Left ventricle myocardium inferior (tissue), 1 donor: Measurements from ENCODE around the gene CMIP. TPM values are rescaled to one million over a fixed set of nuclear protein-coding genes. Genes with fewer than 3 reads are reported as not detected.
A peak's percentile ranks its signal among the peaks of the same experiment; 100 is the strongest.

Experiments used
- DNase-seq: peaks from one replicate; pipeline ENCODE4 v3.0.0-alpha.2; 2020
- H3K27ac ChIP-seq: fragments of 200-600 bp; replicated peaks from 2 replicates; pipeline ENCODE4 v1.8.0; 2021
- H3K27me3 ChIP-seq: fragments of 200-600 bp; 2 replicates; pipeline ENCODE4 v1.8.0; 2021; ENCODE audit warnings: low read depth
- H3K36me3 ChIP-seq: fragments of 200-600 bp; 2 replicates; pipeline ENCODE4 v1.8.0; 2021
- H3K4me1 ChIP-seq: fragments of 200-600 bp; 2 replicates; pipeline ENCODE4 v1.8.0; 2021
- H3K4me3 ChIP-seq: fragments of 200-600 bp; 2 replicates; pipeline ENCODE4 v1.8.0; 2021; ENCODE audit warnings: mild to moderate bottlenecking, moderate library complexity
- H3K9me3 ChIP-seq: fragments of 200-600 bp; replicated peaks from 2 replicates; pipeline ENCODE4 v1.8.0; 2021
- CTCF ChIP-seq: fragments of 200-600 bp; IDR thresholded peaks from 2 replicates; pipeline ENCODE4 v1.8.0; 2021; ENCODE audit warnings: antibody characterized with exemption, mild to moderate bottlenecking, borderline replicate concordance
- intact Hi-C: fragments of 100-400 bp; cut with micrococcal nuclease; formaldehyde crosslinking; loops from one replicate; pipeline ENCODE4 v1.11.0; 2022
- total RNA-seq: library from RNA; stranded (reverse); fragmentation: NEBNext Ultra II Directional; extraction: Animal tissue kit (Norgen Biotek cat#: 25700); gene quantifications from one replicate; pipeline ENCODE4 v1.2.1, GENCODE V29; 2021
- donor health status: DM: no; HTN: yes; CAD: no; lungs with severe emphysema.

The CMIP gene
- total RNA-seq, 1 donor from 2014 or later = 11.2 TPM

DNA sequence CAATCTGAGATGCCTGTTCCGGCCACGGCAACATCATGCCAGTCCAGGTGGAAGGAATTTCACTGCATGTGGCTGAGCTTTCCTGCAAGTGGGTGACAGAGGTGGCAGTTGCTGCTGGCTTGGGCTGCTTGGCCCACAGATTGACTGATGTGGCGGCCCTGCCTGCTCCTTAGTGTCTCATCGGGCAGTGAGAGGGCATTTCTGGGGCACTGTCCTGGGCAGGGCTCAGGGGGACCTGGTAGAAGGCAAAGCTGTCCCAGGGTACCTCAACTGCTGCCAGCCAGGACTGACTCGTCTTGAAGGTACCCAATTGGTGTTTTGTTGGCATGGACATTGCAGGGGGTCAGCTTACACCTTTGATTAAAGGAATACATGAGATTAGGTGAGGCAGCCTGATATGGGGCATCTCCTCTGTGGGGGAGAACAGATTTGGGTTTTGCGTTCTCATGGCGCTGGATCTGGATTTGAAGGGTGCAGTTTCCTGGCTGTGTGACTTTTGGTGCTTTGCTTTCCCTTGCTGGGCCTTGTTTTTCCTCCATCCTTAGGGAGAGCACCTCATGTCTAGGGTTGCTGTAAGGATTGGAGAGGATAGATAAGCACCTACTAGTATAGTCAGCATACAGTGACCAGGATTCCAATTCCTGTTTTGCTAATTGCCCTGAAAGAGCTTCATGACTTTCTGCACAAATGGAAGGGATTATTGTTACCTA, 5.4 kb downstream of the CMIP start:
- DNase-seq = no peak
- intact Hi-C loops = no loop called here
- H3K4me1 ChIP-seq = peaks cover 67% of the 10 kb centered on the region

DNA sequence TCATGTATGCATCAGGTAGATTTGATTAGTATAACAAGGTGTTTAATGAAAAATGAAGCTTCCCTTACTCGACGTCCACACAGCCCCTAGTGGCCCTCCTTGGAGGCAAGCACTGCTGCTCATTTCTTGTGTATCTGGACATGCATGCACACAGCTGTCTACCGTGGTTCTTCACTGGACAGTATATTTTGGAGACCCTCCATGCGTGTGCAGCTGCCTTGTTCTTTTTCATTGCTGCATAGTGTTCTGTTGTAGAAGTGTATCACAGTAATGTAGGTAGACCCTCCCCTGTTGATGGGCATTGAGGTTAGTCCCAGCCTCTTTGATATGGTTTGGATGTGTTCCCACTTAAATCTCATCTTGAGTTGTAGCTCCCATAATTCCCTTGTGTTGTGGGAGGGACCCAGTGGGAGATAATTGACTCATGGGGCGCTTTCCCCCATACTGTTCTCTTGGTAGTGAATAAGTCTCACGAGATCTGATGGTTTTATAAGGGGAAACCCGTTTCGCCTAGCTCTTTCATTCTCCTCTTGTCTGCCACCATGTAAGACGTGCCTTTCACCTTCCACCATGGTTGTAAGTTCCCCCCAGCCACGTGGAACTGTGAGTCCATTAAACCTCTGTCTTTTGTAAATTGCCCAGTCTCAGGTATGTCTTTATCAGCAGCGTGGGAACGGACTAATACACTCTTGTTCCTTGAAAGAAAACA, 6.3 kb downstream of the CMIP start:
- no peaks in the 10 kb centered on the region for H3K27me3 ChIP-seq
- TF ChIP-seq CTCF = no peak
- no peaks in the 10 kb centered on the region for H3K36me3 ChIP-seq
- H3K4me1 ChIP-seq = peaks cover 58% of the 10 kb centered on the region
- H3K4me3 ChIP-seq = no peak overlapping the region
- intact Hi-C loops = no loop called here
- no peak for DNase-seq
- H3K27ac ChIP-seq = peak overlapping the region; percentile 41
- H3K9me3 ChIP-seq = no peaks in the 10 kb centered on the region

More for the DNA sequence above, 5.4 kb downstream of the CMIP start:
- Histone ChIP-seq H3K4me3 (no peak overlapping the region), H3K27ac (no peak overlapping the region), H3K9me3 (no peaks in the 10 kb centered on the region), H3K36me3 (no peaks in the 10 kb centered on the region), H3K27me3 (no peaks in the 10 kb centered on the region)
- no peak for TF ChIP-seq CTCF

- H3K27ac ChIP-seq = peak overlapping the region; percentile 41
- no peak for TF ChIP-seq CTCF
- no peaks in the 10 kb centered on the region for H3K27me3 ChIP-seq
- intact Hi-C loops = no loop called here
- H3K4me3 ChIP-seq = peak overlapping the region; percentile 17
- peaks cover 47% of the 10 kb centered on the region for H3K4me1 ChIP-seq
- H3K9me3 ChIP-seq = no peaks in the 10 kb centered on the region
- DNase-seq = no peak
- no peaks in the 10 kb centered on the region for H3K36me3 ChIP-seq
Observed at GRCh38 chr16:81451753-81452680, 7.4 kb downstream of the CMIP start.

DNA sequence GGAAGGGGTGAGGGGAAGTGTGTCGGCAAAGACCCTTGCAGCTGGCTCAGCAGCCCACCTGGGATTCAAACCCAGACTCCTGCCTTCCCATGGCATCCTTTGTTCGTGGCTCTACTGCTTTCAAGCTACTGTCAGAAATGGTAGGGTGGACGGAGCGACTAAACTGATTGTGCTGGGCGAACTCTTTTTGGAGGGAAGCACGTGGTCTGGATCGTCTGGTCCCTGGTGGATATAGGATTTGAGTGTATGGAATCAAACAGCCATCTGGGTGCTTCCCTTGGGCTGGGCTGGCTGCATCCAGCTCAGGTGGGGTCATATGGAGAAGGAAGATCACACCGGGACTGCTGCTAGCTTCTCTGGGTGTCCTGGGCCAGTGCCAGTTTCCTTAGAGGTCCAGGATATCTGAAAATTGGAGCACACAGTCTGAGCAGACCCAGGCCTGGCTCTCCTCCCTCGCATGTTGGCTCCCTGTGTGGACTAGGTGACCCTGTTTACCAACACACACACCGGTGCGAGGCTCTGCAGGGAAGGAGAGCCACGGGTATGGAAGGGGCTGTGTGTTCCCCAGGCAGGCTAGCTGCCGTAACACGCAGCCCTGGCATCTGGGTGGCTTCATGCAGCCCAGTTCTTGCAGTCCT, 8.6 kb downstream of the CMIP start:
- intact Hi-C loops = no loop called here
- H3K27me3 ChIP-seq = no peaks in the 10 kb centered on the region
- no peak overlapping the region for H3K27ac ChIP-seq
- H3K9me3 ChIP-seq = no peaks in the 10 kb centered on the region
- TF ChIP-seq CTCF = no peak
- H3K4me3 ChIP-seq = no peak overlapping the region
- no peak for DNase-seq
- peaks cover 45% of the 10 kb centered on the region for H3K4me1 ChIP-seq
- H3K36me3 ChIP-seq = no peaks in the 10 kb centered on the region

- TF ChIP-seq CTCF = no peak
- peaks cover 40% of the 10 kb centered on the region for H3K4me1 ChIP-seq
- H3K36me3 ChIP-seq = no peaks in the 10 kb centered on the region
- no peak overlapping the region for H3K4me3 ChIP-seq
- H3K9me3 ChIP-seq = no peaks in the 10 kb centered on the region
- H3K27me3 ChIP-seq = no peaks in the 10 kb centered on the region
- intact Hi-C loops = no loop called here
- H3K27ac ChIP-seq = no peak overlapping the region
- no peak for DNase-seq
Observed at GRCh38 chr16:81454044-81454443, 9.4 kb downstream of the CMIP start.
